HEK293T (cell line): ENCODE results near the gene DLX1.

Experiments
- ARNT ChIP-seq: fragments of 450-650 bp; IDR thresholded peaks from 2 replicates; pipeline ENCODE4 v1.6.1; 2017; ENCODE audit warnings: mild to moderate bottlenecking
- BHLHE40 ChIP-seq: fragments of 450-650 bp; IDR thresholded peaks from 2 replicates; pipeline ENCODE4 v1.6.1; 2016; ENCODE audit warnings: mild to moderate bottlenecking, moderate library complexity, borderline replicate concordance
- ELF4 ChIP-seq: fragments of 450-650 bp; IDR thresholded peaks from 2 replicates; pipeline ENCODE4 v1.6.1; 2017; ENCODE audit warnings: antibody characterized with exemption
- FOXA1 ChIP-seq: fragments of 450-650 bp; IDR thresholded peaks from 2 replicates; pipeline ENCODE4 v1.6.1; 2016; ENCODE audit warnings: mild to moderate bottlenecking
- FOXK2 ChIP-seq: fragments of 450-650 bp; IDR thresholded peaks from 2 replicates; pipeline ENCODE4 v1.6.1; 2016; ENCODE audit warnings: mild to moderate bottlenecking
- FOXM1 ChIP-seq: fragments of 450-650 bp; IDR thresholded peaks from 2 replicates; pipeline ENCODE4 v1.6.1; 2017; ENCODE audit warnings: mild to moderate bottlenecking, borderline replicate concordance
- HDGF ChIP-seq: fragments of 450-650 bp; IDR thresholded peaks from 2 replicates; pipeline ENCODE4 v1.6.1; 2017; ENCODE audit warnings: antibody characterized with exemption, borderline replicate concordance
- L3MBTL2 ChIP-seq: fragments of 450-650 bp; conservative IDR thresholded peaks from 2 replicates; pipeline ENCODE4 v1.6.1; 2016; ENCODE audit warnings: mild to moderate bottlenecking
- NFRKB ChIP-seq: fragments of 450-650 bp; IDR thresholded peaks from 2 replicates; pipeline ENCODE4 v1.6.1; 2016; ENCODE audit warnings: mild to moderate bottlenecking, moderate library complexity
- SP1 ChIP-seq: fragments of 450-650 bp; IDR thresholded peaks from 2 replicates; pipeline ENCODE4 v1.6.1; 2017
- TARDBP ChIP-seq: fragments of 450-650 bp; IDR thresholded peaks from 2 replicates; pipeline ENCODE4 v1.6.1; 2016
- ZNF384 ChIP-seq: fragments of 450-650 bp; IDR thresholded peaks from 2 replicates; pipeline ENCODE4 v1.6.1; 2016

DNA sequence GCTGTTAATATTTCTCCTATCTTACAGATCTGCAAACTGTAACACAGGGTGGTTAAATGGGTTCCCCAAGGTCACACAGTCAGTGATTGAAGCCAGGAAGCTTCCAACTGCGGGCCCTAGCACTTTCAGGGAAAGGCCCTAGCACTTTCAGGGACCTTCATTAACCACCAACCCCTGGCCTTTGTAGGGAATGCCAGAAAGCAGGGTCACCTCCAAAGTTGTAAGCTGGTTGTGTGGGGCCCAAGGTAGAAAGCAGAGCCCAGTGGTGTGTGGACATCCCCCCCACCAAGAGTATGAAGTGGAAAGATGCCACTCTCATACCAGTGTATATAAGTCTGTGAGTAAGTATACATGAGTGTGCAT is 13.0 kb downstream of the DLX1 start:
- TF ChIP-seq BHLHE40 = no peak
- no peak; the same call in 1 of the 2 replicates for TF ChIP-seq ELF4
- TF ChIP-seq FOXM1 = no peak
- no peak for TF ChIP-seq TARDBP
- no peak for TF ChIP-seq L3MBTL2
- no peak for TF ChIP-seq HDGF
- TF ChIP-seq ZNF384 = no peak
- TF ChIP-seq FOXA1 = no peak
- TF ChIP-seq FOXK2 = no peak
- no peak for TF ChIP-seq SP1
- no peak for TF ChIP-seq NFRKB
- no peak for TF ChIP-seq ARNT
